ES-I3 (cell line): ENCODE data around the gene EIF1B.

Experiments
- H3K36me3 ChIP-seq: 2 replicates; pipeline ENCODE4 v1.6.1; 2013; ENCODE audit warnings: mild to moderate bottlenecking, low read length, control low read depth, moderate library complexity; ENCODE audit not compliant: insufficient read depth
- H3K4me1 ChIP-seq: 2 replicates; pipeline ENCODE4 v1.6.1; 2013; ENCODE audit warnings: mild to moderate bottlenecking, control low read depth, low read length; ENCODE audit not compliant: insufficient read depth
- H3K9ac ChIP-seq: 2 replicates; pipeline ENCODE4 v1.6.1; 2013; ENCODE audit warnings: low read depth, mild to moderate bottlenecking, low read length, moderate library complexity
- H3K9me3 ChIP-seq: 2 replicates; pipeline ENCODE4 v1.6.1; 2013; ENCODE audit warnings: mild to moderate bottlenecking, low read length, moderate library complexity; ENCODE audit not compliant: control insufficient read depth, insufficient read depth

Gene EIF1B

DNA sequence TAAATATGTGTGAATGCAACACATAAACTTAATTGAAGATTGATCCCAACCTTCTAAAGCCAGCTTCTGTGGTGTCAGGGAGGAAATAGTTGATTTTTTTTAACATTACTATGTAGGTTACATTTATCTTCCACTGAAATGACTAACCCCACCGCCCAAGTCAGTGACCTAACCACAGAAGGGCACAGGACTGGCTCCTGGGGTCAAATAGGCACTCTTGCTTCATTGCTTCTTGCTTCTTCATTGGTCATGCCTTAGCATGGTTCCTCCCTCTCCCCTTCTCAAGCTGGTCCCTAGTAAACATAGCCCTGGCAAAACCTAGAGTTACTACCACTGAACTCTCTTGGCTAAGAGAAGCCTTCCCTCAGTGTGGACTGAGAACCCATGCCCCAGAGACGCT is 12.3 kb downstream of the EIF1B start:
- no peaks in the 10 kb centered on the region for H3K4me1 ChIP-seq
- no peaks in the 10 kb centered on the region for H3K9me3 ChIP-seq
- H3K36me3 ChIP-seq, result no peaks in the 10 kb centered on the region
- no peak overlapping the region for H3K9ac ChIP-seq

DNA sequence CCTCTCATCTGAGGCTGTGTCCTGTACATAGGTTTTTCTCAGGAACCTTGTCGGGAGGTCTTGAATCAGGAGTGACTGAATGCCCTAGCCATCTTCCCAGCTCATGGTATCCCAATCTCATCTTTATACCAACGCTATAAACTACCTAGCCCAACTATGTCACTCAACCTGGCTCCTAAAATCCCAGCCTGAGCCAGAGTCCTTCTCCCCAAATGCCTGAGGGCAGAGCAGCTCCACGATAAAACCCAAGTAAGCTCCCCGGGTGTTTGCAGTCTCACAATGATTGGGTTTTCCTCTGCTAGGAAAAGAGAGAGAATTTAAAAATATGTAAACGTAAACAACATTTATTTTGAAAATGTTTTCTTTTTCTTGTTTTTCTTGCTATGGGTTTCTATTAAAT is 14.4 kb downstream of the EIF1B start:
- Histone ChIP-seq H3K9me3 (no peaks in the 10 kb centered on the region), H3K4me1 (0 out of 2 replicates have a peak, but pooled peaks cover 8% of the 10 kb centered on the region), H3K9ac (no peak overlapping the region), H3K36me3 (no peaks in the 10 kb centered on the region)

DNA sequence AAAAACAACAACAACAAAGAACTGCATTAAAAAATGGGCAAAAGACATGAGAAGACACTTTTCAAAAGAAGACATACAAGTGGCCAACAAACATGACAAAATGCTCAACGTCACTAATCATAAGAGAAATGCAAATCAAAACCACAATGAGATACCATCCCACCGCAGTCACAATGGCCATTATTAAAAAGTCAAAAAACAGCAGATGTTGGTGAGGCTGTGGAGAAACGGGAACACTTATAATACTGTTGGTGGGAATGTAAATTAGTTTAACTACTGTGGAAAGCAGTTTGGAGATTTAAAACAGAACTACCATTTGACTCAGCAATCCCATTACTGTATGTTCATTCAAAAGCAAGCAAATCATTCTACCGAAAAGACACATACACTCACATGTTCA is 15.1 kb downstream of the EIF1B start:
- no peaks in the 10 kb centered on the region for H3K9me3 ChIP-seq
- no peak overlapping the region for H3K9ac ChIP-seq
- 0 out of 2 replicates have a peak, but pooled peaks cover 14% of the 10 kb centered on the region for H3K4me1 ChIP-seq
- no peaks in the 10 kb centered on the region for H3K36me3 ChIP-seq

DNA sequence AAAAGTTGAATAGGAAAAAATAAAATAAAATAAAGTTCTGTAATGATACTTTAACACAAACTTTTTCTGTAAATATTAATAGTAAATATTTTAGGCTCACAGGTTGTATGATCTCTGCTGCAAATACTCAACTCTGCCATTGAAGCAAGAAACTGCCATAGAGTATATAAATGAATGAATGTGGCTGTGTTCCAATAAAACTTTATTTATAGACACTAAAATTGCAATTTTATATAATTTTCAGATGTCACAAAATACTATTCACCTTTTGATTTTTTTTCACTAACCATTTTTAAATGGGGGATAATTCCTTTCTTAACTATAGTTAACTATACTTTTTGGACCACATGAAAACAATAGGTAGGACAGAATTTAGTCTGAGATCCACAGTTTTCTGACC is 16.0 kb downstream of the EIF1B start:
- H3K9ac ChIP-seq, result no peak overlapping the region
- 0 out of 2 replicates have a peak, but pooled peaks cover 14% of the 10 kb centered on the region for H3K4me1 ChIP-seq
- no peaks in the 10 kb centered on the region for H3K36me3 ChIP-seq
- no peaks in the 10 kb centered on the region for H3K9me3 ChIP-seq

DNA sequence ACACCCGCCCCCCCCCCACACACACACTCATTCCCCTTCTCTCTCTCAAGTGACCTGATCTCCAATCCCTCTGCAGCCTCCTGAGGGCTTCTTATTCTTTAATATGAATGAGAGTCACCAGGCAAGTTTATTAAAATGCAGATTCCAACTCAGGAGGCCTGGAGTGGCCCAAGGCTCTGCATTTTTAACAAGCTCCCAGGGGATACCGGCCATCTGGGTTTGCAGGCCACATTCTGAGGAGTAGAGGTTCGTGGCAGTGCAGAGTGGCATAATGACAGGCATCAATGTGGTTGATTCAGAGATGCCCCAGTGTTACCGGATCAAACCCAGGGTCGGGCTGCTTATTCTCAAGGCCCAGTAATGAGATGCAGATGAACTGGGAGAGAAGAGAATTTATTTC is 18.9 kb downstream of the EIF1B start:
- H3K4me1 ChIP-seq, result 0 out of 2 replicates have a peak, but pooled peaks cover 14% of the 10 kb centered on the region
- H3K36me3 ChIP-seq, result no peaks in the 10 kb centered on the region
- H3K9ac ChIP-seq, result no peak overlapping the region
- H3K9me3 ChIP-seq, result no peaks in the 10 kb centered on the region

DNA sequence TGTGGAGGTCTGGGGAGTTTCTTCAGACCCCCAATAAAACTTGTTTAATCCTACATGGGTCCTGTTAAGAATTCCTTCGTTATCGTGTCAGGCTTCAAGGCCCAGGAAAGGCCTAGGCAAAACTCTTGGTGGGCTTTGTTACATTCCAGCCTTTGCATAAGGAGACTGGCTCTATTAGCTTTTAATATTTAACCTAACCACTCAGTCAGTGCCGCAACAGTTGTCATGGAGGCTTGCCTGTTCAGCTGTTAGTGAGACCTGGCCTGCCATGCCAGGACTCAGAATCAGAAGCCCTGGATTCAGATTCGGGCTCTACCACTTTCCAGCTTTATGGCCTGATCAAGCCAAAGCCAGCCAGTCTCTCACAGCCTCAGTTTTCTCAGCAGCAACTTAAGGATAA is 19.6 kb downstream of the EIF1B start:
- Histone ChIP-seq H3K9ac (no peak overlapping the region), H3K4me1 (0 out of 2 replicates have a peak, but pooled peaks cover 14% of the 10 kb centered on the region), H3K9me3 (no peaks in the 10 kb centered on the region), H3K36me3 (no peaks in the 10 kb centered on the region)

DNA sequence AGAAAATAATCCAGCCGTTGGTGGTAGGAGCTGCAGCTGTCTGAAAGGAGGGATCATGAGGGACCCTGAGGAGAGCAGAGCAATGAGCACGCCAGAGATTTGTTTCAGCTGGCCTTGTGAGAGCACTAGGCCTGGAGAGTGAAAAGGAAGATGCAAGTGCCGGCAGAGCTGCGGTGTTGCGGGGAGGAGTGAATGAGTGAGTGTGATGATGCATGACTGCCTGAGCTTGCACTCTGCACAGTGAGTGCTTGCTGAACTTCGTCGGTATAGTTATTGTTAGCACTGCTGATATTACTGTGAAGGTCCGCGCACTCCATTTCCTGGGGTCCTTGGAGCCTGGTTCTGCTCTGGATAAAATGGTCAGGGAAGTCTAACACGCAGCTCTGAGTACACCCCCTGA is 23.2 kb downstream of the EIF1B start:
- Histone ChIP-seq H3K4me1 (0 out of 2 replicates have a peak, but pooled peaks cover 14% of the 10 kb centered on the region), H3K9me3 (no peaks in the 10 kb centered on the region), H3K36me3 (no peaks in the 10 kb centered on the region), H3K9ac (no peak overlapping the region)

DNA sequence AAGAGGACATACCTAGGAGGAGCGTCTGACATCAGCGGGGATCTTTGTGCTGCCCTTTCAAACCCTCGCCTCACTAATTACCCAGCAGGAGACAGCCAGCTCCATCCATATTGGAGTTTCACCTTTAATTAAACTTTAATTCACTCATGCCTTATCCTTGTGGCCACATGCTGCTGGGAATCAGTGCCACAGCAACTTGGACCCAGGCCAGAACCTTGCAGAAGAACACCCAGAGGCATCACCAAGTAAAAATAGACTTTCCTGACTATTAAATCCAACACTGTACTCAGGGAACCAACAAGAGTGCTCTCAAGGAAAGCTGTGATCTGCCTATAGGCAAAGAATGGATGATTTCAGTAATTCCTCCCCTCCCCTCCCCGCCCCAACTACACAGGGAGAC is 23.9 kb downstream of the EIF1B start:
- Histone ChIP-seq H3K9ac (no peak overlapping the region), H3K4me1 (0 out of 2 replicates have a peak, but pooled peaks cover 8% of the 10 kb centered on the region), H3K9me3 (no peaks in the 10 kb centered on the region), H3K36me3 (no peaks in the 10 kb centered on the region)

DNA sequence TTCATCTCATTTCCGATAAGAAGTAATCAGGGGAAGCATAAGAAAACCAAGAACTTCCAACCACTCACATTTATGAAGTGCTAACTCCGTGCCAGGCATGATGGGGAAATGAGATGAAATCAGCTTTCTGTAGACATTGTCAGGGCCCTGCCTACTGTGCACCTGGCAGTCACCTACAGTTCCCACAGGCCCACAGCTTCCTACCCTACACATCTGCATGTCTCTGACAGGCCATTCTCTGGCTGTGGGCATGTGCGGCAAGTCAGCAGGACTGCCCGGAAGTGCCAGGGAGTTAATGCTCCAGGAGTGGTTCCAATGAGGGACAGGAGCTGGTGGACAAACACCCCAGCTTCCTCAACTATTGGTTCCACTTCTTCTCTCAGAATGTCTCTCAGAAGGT is 24.3 kb downstream of the EIF1B start:
- Histone ChIP-seq H3K9ac (no peak overlapping the region), H3K4me1 (0 out of 2 replicates have a peak, but pooled peaks cover 5% of the 10 kb centered on the region), H3K36me3 (no peaks in the 10 kb centered on the region), H3K9me3 (no peaks in the 10 kb centered on the region)

DNA sequence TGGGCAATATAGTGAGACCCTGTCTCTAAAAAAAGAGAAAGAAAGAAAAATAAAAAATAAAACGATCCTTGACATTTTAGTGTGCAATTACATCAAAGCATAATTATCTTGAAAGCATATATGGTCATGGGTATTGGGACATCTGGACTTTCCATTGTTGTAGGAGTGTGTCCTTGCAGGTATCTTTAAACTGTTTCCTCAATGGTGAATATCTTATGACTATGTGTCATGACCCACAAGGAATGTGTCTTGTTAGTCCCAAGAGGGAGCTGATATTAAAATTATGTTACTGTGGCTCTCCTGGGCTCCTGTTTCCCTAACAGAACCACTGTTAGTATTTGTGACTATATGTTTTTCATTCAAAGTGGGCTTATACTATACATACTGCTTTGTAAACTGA is 26.6 kb downstream of the EIF1B start:
- Histone ChIP-seq H3K36me3 (no peaks in the 10 kb centered on the region), H3K9me3 (no peaks in the 10 kb centered on the region), H3K4me1 (no peaks in the 10 kb centered on the region), H3K9ac (no peak overlapping the region)

DNA sequence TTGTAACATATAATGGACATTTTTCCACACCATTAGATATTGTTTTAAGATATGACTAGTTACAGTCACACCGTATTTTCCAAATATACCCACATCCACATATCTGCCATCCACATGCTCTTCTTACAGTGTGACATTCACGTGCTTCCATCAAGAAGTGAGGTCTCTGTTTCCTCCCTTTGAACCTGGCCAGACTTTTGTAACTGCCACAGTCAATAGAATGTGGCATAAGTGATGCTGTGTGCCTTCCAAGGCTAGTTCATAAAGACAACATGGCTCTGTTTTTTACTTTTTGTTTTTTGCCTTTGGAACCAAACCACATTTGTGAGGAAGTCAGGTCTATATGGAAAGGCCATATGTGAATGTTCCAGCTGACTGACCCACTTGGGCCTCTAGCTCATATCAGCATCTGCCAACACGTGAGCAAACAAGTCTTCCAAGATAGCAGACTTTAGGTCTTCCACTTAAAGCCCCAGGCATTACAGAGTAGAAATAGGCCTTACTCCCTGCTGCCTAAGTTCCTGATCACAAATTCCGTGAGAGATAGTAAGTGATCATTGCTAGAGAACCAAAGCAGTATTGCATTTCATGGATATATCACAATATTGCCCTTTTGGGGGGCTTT is 27.1 kb downstream of the EIF1B start:
- no peaks in the 10 kb centered on the region for H3K36me3 ChIP-seq
- no peaks in the 10 kb centered on the region for H3K4me1 ChIP-seq
- no peak overlapping the region for H3K9ac ChIP-seq

DNA sequence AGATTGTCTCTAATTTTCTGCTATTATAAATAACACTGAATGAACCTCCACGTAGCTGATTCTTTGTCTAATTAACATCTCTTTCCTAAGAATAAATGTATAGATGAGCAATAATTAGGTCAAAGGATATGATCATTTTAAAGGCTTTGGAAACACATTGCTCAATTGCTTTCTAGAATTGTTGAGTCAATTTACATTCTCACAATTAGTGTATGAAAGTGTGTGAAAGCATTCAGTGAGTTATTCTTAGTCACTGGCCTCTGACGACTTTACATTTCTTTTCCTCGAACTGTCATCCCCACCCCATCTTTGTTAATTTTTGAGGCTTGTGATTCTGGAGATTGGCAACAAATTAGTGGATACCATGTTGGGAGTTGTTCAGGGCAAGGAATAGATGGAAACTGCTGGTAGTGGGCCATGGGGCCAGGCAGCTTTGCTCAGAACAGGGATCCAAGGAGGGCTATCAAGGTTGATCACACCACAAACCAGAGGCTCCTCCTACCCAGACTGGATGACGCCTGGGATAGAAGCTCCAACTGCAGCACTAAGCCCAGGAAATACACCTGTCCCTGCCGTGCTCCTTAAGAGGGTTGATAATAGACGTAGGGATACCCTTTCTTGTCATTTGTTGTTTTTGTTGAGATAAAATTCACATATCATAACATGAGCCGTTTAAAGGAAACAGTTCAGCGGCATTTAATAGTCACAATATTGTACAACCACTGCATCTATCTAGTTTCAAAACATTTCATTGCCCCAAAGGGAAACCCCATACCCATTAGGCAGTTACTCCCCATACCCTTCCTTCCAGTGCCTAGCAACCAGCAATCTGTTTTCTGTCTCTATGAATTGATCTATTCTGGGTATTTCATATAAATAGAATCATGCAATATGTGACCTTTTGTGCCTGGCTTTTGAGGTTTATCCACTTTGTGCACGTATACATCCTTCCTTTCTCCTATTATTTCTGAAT is 27.9 kb downstream of the EIF1B start:
- Histone ChIP-seq H3K36me3 (no peaks in the 10 kb centered on the region), H3K9me3 (no peaks in the 10 kb centered on the region), H3K9ac (no peak overlapping the region), H3K4me1 (no peaks in the 10 kb centered on the region)

More for the DNA sequence above, 27.1 kb downstream of the EIF1B start:
- H3K9me3 ChIP-seq, result no peaks in the 10 kb centered on the region

DNA sequence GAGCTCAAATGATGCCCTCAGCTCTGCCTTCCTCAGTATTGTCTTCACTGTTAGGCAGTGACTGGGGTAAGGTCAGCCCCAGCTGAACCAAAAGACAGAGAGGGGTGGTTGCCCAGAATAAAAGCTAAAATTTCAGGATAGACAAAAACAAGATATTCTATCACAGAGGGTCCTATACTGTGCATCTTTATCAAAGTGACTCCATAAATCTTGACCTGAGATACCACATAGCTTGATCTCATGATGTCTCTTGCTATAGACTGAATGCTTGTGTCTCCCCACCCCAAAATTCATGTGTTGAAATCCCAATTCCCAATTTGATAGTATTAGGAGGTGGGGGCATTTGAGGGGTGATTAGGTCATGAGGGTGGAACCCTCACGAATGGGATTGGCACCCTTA is 30.4 kb downstream of the EIF1B start:
- Histone ChIP-seq H3K9ac (no peak overlapping the region), H3K9me3 (no peaks in the 10 kb centered on the region), H3K36me3 (no peaks in the 10 kb centered on the region)

DNA sequence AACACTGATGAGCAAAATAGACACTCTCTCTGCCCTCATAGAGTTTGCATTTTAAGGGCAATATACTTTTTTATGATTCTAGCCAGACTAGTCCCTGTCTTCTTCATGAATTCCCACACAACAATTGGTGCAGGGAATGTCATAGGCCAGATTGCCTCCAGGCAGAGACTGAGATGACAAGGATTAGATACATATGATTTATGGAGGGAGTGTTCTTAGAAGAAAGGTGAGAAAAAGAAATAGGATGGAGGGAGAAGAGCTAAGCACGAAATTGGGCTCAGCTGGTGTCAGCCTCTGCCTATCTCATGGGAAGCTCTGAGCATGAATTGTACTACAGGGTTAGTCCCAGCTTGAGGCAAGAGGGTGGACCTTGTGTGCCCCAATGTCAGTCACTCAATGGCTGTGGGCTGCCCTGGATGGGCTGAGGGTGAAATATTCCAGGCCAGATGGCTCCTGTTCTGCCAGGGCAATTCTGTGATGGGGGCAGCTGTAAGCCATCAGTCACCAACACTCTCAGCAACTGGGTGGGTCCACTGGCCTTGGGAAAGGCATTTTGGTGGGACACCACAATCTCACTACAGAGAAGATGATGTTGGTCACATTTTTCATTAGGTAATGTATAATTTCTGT is 31.1 kb downstream of the EIF1B start:
- Histone ChIP-seq H3K36me3 (no peaks in the 10 kb centered on the region), H3K4me1 (no peaks in the 10 kb centered on the region), H3K9ac (no peak overlapping the region), H3K9me3 (no peaks in the 10 kb centered on the region)

More for the DNA sequence above, 30.4 kb downstream of the EIF1B start:
- H3K4me1 ChIP-seq, result no peaks in the 10 kb centered on the region
